Hepatocyte (in vitro differentiated cells): ENCODE data around the gene MARCHF2.

Experiments used
- CTCF ChIP-seq: fragments of 200-600 bp; sonication (generic); IDR thresholded peaks from 2 replicates; pipeline ENCODE4 v1.5.1; 2016; ENCODE audit warnings: antibody characterized with exemption, mild to moderate bottlenecking; ENCODE audit not compliant: poor library complexity
- EZH2 ChIP-seq: fragments of 200-600 bp; sonication (generic); IDR thresholded peaks from 2 replicates; pipeline ENCODE4 v1.6.1; 2016; ENCODE audit warnings: antibody characterized with exemption, mild to moderate bottlenecking, borderline replicate concordance

- no peak for TF ChIP-seq CTCF
- TF ChIP-seq EZH2, result no peak
Measured at GRCh38 chr19:8444677-8445487, 31.8 kb downstream of the MARCHF2 start, which contains the start of gene HNRNPM.
